ENCODE measurements around the gene TRIP13.

The TRIP13 gene

DNA sequence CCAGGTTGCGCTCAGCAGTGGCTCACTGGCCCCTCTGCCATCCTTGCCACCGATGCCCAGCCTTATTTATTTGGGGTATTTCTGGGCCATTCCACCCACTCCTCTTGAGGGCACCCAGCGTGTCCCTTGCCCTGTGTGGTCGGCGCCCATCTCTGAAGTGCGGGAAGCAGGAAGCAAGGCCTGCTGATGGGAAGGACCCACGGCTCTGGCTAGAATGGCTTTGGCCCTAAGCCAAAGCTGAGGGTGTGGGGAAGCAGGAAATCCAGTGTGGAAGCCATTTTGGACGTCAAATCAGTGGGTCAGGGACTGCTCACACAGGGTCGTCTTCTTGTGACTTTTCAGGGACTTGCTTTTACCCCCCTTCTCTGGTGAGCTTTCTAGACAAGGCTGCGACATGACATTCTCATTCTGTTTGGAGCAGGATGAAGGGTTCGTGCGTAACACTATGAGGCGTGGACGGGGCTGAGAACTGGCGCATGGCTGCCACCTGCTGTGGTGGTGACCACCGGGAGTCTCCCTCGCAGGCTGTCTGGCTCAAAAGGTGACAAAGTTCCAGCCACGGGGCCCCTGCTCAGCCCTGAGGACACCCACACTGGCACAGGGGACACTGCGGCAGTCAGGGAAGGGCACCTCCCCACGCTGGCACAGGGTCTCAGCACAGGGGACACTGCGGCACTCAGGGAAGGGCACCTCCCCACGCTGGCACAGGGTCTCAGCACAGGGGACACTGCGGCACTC is 65.2 kb downstream of the TRIP13 start:
- DNase-seq, result no peak

DNA sequence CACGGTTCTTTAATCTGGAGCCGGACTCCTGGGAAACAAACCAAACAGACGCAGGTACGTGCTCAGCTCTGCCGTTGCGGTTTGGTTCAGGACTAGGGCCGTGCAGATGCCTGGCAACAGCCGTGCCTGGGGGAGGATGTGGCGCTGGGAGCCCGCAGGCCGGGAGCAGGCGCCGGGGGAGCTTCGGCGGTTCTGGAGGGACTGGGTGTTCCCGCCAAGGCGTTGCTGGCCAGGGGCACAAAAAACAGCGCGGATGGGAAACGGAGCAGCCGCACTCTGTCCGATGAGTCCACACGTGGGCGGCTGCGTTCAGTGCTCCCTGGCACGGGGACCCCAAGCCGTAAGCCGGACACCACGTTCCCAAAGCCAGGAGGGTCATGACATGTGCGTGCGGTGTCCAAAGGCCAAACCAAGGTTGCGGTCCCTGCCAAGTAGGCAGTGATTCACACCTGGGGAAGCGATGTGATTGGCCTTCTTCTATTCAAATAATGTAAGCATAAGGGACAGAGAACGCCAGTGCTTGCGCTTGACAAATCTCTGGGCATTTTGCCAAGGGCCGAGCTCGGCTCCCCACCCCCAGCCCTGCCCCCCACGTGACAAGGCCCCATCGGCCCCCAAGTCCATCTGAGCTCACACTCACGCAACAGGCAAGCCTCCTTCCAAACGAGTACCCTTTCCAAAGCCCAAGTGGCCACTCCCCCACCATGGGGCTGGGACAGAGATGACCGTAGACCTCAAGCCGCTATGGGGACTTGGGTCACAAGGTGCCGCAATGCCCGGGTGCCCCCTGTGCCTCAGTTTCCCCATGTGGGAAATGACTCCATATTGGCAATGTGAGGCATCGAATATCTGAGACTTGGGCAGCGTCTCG is 66.3 kb downstream of the TRIP13 start:
- no peak for DNase-seq

DNA sequence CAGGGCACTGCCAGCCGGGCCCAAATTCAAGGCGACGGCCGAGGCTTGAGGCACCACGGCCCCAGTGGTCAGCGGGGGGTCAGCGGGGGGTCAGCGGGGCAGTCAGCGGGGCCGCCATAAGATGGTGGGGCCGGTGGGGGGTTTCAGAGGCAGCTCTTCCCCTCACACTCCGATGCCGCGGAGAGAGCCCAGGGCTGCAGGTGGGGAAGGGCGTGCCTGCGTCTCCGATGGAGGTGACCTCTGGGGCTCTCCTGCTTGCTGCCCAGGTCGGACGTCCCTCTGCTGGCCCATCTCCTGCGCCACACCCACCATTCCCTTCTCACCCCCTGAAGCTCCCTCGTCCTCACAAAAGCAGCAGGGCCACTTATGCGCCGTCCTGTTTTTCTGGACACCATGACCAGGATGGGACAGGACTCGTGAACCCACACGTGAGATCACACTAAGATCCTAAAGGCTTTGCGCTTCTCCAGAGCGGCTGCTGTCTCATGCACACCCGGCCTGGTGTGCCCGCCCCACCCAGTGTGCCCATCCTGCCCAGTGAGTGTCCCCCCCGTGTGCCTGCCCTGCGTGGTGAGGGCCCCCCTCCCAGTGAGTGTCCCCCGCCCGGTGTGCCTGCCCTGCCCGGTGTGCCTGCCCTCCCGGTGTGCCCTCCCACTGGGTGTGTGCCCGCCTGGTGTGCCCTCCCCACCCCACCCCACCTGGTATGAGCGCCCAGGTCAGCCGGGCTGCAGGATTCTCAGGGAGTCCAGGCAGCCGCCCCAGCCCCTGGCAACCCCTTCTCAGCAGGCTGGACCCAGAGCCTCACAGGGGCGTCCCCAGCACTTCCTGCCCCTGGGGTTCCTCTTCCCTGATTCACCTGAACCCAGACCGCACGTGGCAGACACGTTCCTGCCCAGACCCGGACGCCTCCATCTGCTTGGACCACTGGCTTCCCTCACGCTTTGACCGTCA is 67.2 kb downstream of the TRIP13 start:
- no peak for DNase-seq

DNA sequence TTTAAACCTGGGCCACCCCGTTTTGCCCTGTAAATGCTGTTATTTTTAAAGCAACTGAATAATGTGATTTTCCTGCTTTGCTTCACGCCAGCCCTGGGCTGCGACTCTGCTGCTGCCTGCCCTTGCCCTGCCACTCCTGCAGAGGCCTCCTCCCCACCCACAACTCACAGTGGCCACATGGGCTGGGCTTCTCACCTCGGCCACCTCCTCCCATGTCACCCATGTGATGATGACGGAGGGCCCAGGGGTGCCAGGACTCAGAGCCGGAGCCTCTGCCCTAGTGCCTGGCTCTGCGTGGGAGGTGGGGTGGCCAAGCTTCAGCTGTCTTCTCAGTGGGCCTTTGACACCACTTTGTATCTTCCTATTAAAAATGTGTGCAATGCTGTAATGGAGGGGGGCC is 67.9 kb downstream of the TRIP13 start:
- DNase-seq, result no peak

DNA sequence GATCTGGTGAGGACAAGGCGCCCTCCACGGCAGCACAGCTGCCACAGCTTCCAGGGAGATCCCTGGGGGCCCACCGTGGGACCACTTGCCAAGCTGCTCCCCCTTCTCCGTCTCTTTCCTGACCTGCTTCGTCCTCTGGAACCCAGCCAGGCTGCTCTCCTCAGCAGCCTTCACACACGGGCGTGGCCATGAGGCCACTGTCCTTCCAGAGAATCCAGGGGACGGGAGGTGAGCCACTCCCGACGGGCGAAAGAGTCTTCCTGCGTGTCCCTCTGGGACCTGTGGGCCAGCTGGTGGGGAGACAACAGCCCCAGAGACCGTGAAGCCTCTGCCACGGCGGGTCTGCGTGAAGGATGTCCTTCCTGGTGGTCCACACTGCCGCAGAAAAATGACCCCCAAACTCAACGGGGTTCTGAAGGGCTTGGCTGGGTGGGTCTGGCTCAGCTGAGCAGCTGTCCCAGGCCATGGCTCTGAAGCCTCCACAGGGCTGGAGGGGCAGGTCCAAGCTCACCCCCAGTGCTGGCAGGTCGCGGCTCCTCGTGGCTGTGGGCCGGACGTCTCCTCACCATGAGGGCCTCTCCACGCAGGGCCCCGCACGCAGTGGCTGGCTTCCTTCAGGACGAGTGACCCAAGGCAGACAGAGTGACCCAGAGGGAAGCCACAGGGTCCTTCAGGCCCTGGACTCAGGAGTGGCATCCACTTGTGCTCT is 68.5 kb downstream of the TRIP13 start:
- no peak for DNase-seq

DNA sequence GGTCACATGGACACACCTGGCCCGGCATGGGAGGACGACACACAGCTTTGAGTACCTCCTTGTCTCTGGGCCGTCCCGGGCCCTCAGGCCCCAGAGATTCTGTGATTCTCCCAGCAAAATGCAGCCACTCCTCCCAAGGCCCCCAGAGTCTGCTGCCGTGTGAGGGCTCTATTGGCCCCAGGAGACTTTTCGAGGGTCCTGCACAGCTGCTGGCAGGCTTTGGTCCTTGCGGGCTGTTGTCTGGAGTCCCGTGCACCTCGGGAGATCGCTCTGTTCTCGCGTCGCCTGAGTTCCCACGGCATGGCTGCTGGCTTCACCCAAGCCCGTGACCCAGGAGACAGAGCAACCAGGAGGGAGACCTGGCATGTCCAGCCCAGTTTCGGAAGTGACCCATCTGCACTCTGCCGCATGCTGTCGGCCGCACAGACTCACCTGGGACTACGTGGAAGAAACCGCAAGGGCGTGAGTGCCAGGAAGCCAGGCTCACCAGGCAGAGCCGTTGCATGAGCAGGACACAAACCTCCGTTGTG is 69.1 kb downstream of the TRIP13 start:
- no peak for DNase-seq

DNA sequence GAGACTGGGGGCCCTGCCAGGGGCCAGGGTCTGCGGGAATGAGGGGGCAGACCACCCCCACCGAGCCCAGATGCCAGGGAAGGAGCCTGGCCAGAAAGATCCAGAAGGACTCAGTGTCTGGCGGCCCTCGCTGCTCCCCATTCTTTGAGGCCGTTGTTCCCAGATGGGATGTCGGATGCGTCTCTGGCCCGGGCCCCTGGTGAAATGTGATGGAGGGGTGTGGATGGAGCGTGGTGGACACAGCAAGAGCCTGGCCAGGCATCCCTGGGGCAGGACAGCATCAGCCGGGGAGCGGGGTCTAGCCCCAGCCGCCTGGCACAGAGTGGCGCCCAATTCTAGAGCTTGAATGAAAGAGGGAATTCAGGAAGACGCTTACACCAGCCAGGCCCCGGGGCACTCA is 69.7 kb downstream of the TRIP13 start:
- no peak for DNase-seq

DNA sequence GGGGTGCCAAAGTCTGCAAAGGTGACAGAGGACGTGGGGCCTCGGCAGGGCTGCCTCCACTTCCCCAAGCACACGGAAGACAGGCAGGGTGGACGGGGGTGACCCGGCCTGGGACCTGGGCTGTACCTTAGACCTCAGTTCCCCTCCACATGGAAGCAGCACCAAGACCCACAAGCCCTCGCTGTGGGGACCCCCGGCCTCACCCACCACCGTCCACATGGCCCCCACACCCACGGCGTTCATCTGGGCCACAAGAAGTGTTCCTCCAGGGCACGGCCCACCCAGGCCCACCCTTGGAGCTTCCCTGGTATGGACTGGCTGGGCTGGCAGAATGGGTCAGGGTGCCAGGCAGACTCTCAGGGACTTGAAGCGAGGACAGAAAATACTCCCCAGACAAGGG is 70.1 kb downstream of the TRIP13 start:
- DNase-seq, result no peak

DNA sequence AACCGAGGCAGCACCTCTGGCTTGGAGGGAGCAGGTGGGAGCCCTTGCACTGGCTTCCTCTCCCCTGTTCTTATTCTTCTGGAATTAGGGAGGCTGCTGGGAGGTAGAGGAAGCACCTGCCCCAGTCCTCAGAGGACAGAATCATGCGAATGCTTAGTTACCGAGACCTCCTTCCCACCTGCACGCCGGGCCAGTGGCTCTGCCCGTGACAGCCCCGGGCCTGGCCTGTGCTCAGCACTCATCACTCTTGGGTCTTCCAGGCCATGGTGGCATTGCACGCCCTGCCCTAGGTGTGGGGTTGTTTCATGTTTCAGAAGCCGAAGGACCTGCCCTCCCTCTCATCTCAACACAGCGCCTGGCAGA is 70.6 kb downstream of the TRIP13 start:
- no peak for DNase-seq

DNA sequence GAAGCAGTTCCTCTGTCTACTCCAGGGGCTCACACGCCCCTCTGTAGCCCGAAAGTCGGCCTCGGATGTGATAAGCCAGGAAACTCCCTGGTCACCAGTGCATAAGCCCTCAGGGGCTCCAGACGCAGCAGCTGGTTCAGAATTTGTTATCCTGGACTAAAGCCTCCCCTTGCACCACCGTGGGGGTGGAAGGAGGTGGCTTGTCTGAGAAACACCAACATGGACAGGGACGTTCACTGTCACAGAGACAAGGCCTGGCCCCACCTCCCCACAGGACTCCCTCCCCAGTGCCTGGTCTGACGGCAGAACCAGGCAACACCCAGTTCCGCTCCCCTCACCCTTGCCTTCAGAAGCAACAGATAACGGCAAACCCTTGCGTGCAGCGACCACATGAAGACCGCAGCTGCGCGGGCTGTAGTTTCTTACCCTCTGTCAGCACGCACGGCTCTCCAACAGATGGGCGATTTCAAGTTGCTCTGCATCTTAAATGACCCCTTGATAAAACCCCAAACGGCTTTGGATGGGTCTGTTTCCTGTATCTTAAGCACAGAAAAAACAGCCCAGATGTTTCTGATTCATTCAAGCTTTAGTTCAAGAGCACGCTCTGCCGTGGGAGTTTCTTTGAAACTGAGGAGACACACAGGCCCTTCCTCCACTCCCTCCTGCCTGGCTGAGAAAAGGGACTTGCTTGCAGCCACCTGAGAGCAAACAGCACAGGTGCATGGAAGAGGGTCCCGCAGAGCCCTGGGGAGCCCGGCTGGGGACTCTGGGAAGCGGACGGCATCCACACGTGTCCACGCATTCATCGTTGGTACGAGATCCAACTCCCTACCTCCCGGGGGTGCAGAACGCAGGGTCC is 71.2 kb downstream of the TRIP13 start:
- no peak for DNase-seq

DNA sequence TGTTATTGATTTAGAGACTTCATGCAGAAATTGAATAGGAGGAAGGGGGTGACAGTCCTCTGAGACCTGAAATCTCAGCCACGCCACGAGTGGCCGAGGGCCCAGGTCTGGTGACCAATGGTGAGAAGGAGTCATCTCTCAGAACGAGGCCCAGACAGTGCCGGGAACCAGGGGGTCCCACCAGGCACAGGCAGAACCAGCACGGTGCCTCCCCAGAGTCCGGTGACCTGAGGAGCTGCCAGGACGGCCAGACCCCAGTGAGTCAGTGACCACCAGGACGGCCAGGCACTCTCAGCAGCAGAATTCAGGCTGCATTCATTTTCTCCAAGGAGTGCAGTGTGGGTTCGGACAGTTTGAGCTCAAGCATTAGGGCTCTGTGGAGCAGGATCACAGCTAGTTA is 72.1 kb downstream of the TRIP13 start:
- no peak for DNase-seq

DNA sequence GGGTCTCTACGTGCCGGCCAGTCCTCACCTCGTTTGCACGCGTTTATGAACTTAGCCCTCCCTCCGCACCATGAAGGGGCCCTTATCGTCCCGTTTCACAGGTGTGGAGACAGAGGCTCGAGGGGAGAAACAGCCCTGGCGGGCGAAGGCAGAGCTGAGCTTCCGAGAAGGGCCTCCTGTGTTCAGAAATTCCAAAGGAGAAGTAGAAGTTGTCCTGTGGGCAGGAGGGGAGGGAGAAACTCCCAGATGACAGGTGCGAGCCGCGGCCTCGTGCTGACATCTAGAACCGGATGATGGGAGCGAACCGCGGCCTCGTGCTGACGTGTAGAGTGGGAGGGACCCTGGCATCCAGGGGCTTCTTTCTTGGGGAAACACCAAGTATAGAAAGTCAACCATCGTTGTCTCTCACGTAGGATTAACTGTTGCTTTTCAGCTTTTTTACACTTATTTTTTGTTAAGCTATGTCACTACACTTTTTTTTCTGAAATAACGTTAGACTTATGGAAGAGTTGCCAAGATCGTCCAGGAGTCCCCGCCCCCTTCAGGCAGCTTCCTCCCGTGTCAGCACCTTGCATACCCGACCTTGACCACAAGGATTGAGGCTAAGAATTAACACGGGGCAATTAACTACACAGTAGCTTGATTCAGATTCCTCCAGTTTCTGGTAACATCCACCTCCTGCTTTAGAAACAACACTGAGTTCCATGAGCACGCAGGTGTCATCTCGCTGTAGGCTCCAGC is 73.1 kb downstream of the TRIP13 start:
- no peak for DNase-seq

DNA sequence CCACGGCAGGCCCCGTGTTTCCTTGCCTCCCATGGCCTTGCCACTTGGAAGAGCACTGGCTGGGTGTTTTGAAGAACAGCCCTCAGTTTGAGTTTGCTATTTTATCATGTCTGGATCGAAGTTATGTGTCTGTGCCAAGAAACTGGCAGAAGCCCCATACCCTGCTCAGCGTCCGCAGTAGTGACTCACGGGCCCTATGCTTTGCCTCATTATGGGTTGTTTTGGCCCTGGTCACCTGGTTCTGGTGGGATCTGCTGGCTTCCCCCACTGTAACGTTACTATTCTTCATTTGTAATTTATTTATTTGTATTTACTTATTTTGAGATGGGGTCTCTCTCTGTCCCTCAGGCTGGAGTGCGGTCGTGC is 73.6 kb downstream of the TRIP13 start:
- no peak for DNase-seq

DNA sequence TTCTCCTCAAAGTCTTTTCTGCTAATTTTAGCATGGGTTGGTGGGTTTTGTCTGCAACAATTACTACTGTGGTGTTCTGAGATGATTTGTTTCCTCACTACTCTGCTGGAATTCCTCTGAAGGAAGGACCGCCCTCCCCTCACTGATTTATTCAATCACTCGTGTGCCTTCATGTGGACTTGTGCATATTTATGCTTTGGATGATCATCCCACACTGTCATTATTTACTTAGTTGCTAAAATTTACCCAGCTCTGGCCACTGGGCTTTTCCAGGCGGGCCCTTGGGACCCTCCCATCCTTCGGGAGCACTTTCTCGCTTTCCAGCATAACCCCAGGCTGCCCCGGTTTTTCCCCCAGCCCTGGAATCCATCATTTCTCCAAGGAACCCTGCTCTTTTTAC is 74.3 kb downstream of the TRIP13 start:
- no peak for DNase-seq
